ENCODE measurements around the gene PTPN7.
"Not testable (repeated sequence)": the region's sequence is repeated elsewhere in the genome, so short reads cannot be mapped to it uniquely, and the experiment has no call there.

PTPN7 gene

DNA sequence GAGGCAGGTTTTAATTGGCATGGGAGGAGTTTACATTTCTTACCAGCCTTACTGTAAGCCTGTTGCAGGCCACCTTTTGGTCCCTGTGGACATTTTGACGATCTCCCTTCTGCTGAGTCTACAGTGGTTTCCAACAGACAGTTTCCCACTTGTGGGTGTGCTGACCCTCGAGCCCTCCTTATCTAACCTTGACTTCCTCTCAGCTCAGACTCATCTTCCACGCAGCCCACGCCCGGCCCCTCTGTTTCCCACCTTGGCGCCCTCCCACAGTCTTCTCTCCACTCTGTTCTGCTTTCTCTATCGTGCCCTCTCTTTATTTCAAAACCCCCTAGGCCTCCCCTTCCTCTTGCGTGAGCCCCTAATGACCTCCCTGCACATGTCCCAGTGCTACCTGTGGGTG, 9.8 kb downstream of the PTPN7 start:
- DNase-seq, result no peak

GRCh38 chr1:202150187-202150586, 10.2 kb downstream of the PTPN7 start:
- no peak for DNase-seq

DNA sequence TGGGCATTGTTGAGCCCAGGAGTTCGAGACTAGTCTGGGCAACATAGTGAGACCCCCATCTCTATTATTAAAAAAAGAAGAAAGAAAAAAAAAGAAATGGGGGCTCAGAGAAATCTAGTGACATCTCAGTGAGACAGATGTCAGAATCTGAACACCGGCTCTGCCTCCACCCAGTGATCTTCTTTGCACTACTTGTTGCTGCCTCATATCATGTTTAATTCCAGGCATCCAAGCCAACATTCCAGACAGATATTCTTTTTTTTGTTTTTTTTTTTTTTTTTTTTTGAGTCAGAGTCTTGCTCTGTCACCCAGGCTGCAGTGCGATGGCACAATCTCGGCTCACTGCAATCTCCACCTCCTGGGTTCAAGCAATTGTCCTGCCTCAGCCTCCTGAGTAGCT, 10.8 kb downstream of the PTPN7 start:
- DNase-seq, result no peak

- DNase-seq, result no peak
Measured at GRCh38 chr1:202148391-202148790, 12.0 kb downstream of the PTPN7 start.

DNA sequence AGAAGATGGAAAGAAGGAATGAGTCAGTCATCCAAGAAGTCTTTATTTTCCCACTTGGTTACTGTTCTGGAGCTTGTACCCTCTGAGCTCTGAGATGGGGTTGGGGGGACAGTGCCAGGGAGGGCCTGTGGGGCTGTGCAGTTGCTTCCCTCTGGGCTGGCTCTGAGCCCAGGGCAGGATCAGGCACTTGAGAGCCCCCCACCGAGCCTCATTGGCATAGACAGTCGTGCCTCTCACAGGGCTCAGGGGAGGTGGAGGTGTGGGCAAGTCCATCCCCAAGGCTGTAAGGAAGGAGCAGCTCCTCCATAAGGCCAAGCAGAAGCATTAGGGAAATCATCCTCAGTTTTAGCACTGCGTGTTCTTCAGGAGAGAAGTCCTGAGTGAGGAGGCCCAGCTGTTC, 13.4 kb downstream of the PTPN7 start:
- no peak for DNase-seq

DNA sequence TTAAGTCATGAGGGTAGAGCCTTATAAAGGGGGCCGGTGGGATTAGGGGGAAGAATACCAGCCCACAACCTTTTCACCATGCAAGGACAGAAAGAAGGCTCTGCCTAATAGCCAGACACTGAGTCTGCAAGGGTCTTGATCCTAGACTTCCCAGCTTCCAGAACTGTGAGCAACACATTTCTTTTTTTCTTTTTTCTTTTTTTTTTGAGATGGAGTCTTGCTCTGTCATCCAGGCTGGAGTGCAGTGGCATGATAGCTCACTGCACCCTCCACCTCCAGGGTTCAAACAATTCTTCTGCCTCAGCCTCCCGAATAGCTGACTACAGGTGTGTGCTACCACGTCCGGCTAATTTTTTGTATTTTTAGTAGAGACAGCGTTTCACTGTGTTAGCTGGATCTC, 14.1 kb downstream of the PTPN7 start:
- DNase-seq, result no peak

DNA sequence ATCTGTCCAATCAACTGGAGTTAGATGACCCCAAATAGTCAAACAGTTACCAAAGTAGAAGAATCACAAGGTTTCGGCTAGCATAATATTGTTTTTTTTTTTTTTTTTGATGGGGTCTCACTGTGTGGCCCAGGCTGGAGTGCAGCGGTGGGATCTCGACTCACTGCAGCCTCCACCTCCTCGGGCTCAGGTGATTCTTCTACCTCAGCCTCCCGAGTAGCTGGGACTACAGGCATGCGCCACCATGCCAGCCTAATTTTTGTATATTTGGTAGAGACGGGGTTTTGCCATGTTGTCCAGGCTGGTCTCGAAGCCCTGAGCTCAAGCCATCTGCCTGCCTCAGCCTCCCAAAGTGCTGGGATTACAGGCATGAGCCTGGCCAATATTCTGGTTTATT, 14.7 kb downstream of the PTPN7 start:
- DNase-seq, result not testable (repeated sequence)

DNA sequence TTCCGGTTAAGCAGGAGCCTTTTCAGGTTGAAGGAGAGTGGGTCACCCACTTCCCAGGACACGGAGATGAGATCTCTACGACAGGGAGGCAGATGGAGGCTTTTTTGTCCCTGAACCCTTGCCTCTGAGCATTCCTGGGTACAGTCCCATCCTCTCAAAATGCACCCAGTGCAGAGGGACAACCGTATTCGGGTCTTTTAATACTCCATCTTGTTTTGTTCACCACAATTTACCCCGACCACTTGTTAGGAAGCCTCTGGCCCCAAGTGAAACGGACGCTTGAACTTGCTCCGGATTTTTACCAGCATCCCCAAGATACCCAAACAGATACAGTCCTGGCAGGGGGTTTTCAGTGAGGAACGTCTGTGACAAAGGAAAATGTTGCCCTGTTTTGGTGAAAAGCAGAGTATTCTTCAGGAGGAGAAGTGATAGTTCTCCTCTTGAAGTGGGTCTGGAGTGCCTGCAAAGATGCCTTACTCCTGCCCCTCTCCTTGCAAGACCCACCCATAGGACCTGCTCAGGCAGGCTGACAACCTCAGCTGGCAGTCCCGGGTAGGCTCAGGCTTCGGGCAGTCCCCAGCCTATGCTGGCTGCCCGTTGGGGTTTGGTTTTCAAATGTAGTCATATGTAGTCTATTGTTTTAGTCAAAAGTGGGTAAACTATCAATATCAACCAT, 15.2 kb downstream of the PTPN7 start:
- no peak for DNase-seq

DNA sequence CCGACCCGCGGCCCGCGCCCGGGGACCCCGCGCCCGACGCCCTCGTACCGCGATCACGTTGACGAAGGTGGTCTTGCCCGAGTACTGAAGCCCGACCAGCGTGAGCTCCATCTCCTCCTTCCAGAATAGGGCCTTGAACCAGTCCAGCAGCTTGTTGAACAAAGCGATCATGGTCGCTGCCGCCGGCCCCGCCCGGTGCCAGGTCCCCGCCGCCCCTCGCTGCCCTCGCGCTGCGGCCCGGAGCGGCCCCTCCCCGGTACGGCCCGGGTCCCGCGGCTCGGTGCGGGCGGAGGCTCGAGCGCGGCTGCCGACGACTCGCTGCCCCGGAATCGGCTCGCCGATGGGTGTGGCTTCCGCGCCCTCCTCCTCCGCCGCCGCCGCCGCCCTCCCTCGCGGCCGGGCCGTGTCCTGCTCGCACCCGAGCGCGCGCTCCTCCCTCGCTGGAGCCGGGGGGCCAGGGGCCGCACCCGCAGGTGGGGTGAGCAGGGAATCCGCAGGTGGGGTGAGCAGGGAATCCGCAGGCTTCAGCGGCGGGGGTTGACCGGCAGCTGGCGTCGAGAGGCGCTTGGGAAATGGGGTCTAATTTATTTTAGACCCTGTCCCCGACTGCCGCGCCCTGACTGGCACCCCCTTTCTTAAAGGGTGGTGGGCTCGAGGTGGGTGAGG, 15.9 kb downstream of the PTPN7 start, which contains the start of gene ARL8A:
Gene ARL8A, minus strand, starts transcription at position 336 of the 666 bp plus-strand sequence. Its CDS starts 165 bp downstream, at position 171.
- DNase-seq, result peak; percentile 57 to 88 (median 74)

GRCh38 chr1:202143768-202144401, 16.5 kb downstream of the PTPN7 start:
- peak; percentile 47 to 82 (median 70) for DNase-seq

DNA sequence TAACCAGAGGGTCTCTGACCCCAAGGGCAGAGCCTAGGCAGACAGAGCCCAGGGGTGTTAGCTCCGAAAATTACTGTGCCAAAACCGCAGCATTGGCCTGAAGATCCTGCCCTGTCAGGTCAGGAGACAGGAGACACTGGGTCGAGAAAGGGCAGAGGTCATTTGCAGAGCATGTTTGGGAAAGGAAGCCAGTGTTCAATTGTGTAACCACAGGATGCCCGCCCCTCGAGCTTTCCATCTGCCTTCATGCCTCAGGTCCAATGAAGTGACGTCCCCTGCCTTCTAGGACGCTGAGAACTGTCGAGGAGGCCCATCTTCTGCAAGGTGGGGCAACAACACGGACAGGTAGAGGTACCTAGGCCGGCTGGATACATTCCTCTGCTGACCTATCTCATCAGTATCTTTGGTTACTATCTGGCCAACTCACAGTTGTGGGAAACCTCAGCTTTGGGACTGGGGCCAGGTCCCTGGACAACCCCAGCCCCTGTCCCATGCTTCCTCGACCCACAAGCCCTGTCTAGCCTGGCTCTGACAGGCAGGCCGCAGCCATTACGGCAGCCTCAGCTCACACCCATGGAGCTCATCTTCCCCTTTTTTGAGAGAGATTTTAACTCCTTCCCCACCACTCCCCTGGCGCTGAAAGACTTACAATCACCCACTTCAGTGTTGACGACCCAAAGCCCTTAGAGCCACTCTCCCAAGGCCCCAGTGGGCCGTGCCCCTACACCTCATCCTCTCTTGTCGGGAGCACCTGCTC, 17.2 kb downstream of the PTPN7 start:
- peak; percentile 71 to 84 (median 84) for DNase-seq

- DNase-seq, result not testable (repeated sequence)
Measured at GRCh38 chr1:202141468-202141867, 18.9 kb downstream of the PTPN7 start.

GRCh38 chr1:202140833-202141232, 19.6 kb downstream of the PTPN7 start:
- DNase-seq, result no peak

DNA sequence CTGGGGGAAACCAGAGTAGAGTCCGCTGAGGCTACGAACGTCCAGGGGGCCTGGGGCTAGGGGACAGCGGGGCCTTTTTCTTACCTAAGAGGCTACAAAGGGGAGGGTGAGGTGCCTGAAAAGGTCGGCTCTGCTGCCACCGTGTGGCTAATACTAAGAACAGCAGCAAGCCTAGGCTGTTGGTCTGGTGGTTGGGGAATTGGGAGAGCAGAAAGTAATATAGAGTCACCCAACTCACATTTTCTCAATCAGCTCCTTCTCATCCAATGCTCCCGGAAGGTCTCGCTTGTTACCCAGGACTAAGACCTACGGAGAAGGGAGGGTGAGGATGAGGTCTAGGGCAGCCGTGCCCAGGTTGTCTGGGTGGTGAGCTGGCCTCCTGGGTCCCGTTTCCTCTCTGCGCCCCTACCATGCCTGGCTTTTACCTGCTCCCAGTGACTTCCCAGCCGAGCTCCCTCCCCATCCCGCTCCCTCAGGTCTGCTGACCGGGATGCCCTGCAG, 25.1 kb downstream of the PTPN7 start:
- peak; percentile 61 to 76 (median 70) for DNase-seq

DNA sequence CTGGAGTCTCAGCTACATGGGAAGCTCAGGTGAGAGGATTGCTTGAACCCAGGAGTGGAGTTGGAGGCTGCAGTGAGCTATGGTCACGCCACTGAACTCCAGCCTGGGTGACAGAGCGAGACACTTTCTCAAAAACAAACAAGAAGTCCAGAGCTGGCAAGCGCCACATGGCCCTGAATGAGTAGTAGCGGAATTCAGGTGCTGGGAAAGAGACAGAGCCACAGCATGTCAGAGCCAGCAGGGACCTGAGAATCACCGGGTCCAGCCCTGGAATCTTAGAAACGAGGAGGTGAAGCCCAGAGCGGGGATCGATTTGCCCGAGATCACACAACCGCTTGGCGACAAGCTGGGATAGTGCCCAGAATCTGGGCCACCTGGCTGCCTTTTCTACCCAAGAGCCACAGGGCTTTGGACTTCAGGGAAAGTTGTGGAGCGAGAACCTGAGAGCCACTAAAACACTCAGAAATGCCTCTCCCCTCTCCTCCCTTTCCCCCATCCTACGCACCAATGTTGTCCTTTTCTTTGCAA, 25.7 kb downstream of the PTPN7 start:
- DNase-seq, result no peak

DNA sequence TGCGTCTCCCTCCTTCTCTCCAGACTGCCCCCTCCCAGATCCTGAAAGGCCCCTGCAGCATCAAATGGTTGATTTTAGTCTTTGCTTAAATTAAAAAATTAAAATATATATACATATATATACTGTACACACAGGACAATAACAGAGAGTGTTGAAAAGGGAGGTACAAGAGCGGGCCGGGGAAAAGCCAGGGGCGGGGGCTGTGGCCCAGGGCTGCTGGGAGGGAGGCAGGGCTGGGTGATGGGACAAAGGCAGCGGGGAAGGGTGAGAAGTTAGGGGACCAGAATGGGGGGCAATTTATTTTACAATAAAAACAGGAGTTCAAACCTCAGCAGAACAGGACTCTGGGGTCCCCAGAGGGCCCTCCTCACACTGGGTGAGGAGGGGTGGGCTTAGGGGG, 26.4 kb downstream of the PTPN7 start:
- DNase-seq, result no peak

DNA sequence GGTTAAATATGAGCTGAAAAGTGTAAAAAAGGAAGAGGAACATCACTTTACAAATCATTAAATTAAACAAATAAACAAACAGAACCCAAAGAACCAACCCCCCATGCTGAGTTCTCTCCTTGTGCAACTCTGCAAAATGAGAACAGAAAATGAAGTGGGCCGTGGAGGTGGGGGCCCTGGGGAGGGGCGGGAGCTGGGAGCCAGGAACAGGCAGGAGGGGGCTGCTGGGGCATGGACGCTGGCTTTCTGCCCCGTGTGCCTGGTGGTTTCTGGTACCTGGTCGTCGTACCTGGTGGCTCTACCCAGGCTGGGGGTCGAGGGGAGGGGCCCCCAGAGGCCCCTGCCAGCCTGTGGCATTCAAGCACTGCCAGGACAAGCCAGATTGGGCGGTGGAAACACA, 26.9 kb downstream of the PTPN7 start:
- DNase-seq, result no peak

DNA sequence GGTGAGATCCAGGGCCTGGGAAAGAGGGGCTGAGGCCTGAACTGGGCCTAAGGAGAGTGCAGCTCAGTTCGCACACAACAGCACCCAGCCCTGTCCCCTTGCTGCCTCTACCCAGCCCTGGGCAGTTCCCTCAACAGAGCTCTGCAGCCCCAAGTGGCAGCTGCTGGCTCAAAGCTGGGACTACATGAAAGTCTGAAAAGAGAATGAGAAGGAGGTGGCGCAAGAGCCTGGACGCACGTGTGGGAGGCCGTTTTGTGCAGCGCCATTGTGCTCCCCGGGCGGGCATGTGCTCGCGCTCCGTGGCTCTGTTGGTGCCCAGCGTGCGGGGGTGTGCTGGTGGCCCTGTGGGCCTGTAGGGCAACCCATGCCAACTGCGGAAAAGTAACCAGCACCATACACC, 27.4 kb downstream of the PTPN7 start:
- DNase-seq, result peak; percentile 26 to 56 (median 44)

- DNase-seq, result no peak
Measured at GRCh38 chr1:202131956-202132821, 28.2 kb downstream of the PTPN7 start.

DNA sequence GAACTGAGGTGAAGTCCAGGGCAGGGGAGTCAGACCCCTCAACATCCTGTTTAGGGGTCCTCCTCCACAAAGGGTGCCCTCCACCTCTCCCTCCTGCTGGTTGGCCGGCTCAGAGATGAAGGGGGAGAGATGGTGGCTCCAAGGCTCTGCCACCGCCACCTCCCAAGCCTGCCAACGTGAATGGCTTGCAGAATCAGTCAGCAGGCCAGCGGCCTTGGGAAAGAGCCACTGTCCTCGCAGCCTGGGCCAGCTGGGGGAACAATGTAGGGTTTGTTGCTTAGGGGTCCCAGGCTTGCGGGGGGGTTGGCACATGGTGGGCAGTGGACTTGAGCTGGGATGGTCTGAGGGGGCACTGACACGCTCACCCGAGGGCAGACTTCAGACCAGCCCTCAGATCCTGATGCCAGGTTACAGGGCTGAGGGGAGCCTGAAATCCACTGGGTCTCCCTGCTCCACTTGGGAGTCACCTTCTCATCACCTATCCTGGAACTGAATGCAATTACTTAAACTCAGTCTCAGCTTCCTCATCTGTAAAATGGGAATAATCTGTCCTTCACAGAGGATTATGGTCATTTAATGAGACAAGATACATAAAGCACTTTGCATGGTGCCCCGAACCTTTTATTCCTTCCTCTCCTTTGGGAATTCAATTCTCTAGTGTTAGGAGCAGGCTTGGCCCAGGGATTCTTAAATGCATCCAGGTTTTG, 29.4 kb downstream of the PTPN7 start:
- DNase-seq, result no peak

DNA sequence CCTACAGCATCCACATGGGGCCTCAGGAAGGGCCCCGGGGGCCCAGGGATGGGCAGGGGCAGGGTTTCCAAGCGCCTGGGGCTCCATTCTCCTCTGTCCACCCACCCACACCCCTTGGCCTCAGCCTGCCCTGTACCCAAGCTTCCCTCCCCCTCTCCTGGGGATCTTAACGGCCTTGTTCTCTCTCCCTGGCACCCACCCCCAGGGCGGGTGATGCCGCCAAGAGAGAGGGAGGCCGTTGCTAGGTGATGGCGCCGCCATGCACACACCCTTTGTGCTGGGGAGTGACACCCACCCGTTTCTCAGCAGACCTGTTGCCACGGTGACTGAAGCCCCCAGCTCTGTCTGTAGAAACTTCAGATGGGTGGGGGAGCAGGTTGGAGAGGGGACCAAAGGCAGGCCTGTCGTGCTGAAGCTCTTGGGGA, 30.1 kb downstream of the PTPN7 start:
- no peak for DNase-seq
